CD4-positive, CD25-positive, alpha-beta regulatory T cell (primary cell): ENCODE measurements around the gene MAG. TPM values are rescaled to one million over a fixed set of nuclear protein-coding genes. Genes with fewer than 3 reads are reported as not detected.

Experiments
- ATAC-seq, 2 donors: fragments of 150-1000 bp; cut with Tn5 transposase; one replicate each; pipeline ENCODE4 v1.10.0; 2021; ENCODE audit warnings: low read depth in 2 of 2, moderate number of reproducible peaks in 2 of 2, moderate library complexity in 1 of 2
- DNase-seq, 3 donors: peaks; one replicate each; pipeline versions ENCODE4 v3.0.0 to v3.0.0-alpha.2; 2012 to 2022; ENCODE audit warnings: mixed read lengths in 1 of 3
- H3K27ac ChIP-seq: one replicate; pipeline ENCODE4 v1.7.0; 2013; ENCODE audit warnings: mild to moderate bottlenecking, low read length; ENCODE audit not compliant: insufficient read depth, poor library complexity, severe bottlenecking
- H3K27me3 ChIP-seq: one replicate; pipeline ENCODE4 v1.7.0; 2013; ENCODE audit warnings: low read length; ENCODE audit not compliant: control insufficient read depth, insufficient read depth
- H3K36me3 ChIP-seq: one replicate; pipeline ENCODE4 v1.7.0; 2013; ENCODE audit warnings: mild to moderate bottlenecking, low read length, moderate library complexity; ENCODE audit not compliant: control insufficient read depth, insufficient read depth
- H3K4me1 ChIP-seq: 2 replicates; pipeline ENCODE4 v1.7.0; 2013; ENCODE audit warnings: mild to moderate bottlenecking, low read length; ENCODE audit not compliant: insufficient read depth, control insufficient read depth, poor library complexity, severe bottlenecking
- H3K4me3 ChIP-seq: one replicate; pipeline ENCODE4 v1.7.0; 2013; ENCODE audit warnings: low read depth, mild to moderate bottlenecking, low read length, moderate library complexity
- H3K9me3 ChIP-seq, 2 experiments: 1 replicate in 1 of 2; 2 replicates in 1 of 2; pipeline ENCODE4 v1.7.0; 2013; ENCODE audit warnings: low read length in 2 of 2, mild to moderate bottlenecking in 1 of 2, moderate library complexity in 1 of 2; ENCODE audit not compliant: control insufficient read depth in 2 of 2
- H3K27ac Mint-ChIP-seq, 3 donors: one replicate each; pipeline ENCODE4 v1.8.0; 2020 to 2022; ENCODE audit warnings: mild to moderate bottlenecking in 3 of 3, mixed read lengths in 3 of 3, moderate library complexity in 2 of 3
- H3K27me3 Mint-ChIP-seq: one replicate; pipeline ENCODE4 v1.8.0; 2022; ENCODE audit warnings: mild to moderate bottlenecking, mixed read lengths
- H3K36me3 Mint-ChIP-seq: one replicate; pipeline ENCODE4 v1.8.0; 2020; ENCODE audit warnings: mixed read lengths
- H3K4me1 Mint-ChIP-seq, 4 donors: one replicate each; pipeline ENCODE4 v1.8.0; 2020 to 2022; ENCODE audit warnings: mixed read lengths in 4 of 4, mild to moderate bottlenecking in 1 of 4
- H3K4me3 Mint-ChIP-seq, 4 donors: one replicate each; pipeline ENCODE4 v1.8.0; 2020 to 2022; ENCODE audit warnings: mild to moderate bottlenecking in 4 of 4, mixed read lengths in 4 of 4, moderate library complexity in 3 of 4
- H3K9me3 Mint-ChIP-seq, 7 donors: one replicate each; pipeline ENCODE4 v1.8.0; 2020 to 2022; ENCODE audit warnings: mixed read lengths in 7 of 7, mild to moderate bottlenecking in 3 of 7, moderate library complexity in 2 of 7
- polyA plus RNA-seq, 4 donors: library from polyadenylated mRNA; unstranded; fragments of 300-500 nt; fragmentation: Illumina TruSeq; gene quantifications; one replicate each; pipeline ENCODE4 v1.2.3, GENCODE V29; 2021
- total RNA-seq: library from RNA; stranded (reverse); gene quantifications from one replicate; pipeline ENCODE4 v1.2.3, GENCODE V29; 2022

The MAG gene
- total and polyA plus RNA-seq, 5 donors from 2014 or later, result 0.16 to 0.28 TPM; not detected in 3

DNA sequence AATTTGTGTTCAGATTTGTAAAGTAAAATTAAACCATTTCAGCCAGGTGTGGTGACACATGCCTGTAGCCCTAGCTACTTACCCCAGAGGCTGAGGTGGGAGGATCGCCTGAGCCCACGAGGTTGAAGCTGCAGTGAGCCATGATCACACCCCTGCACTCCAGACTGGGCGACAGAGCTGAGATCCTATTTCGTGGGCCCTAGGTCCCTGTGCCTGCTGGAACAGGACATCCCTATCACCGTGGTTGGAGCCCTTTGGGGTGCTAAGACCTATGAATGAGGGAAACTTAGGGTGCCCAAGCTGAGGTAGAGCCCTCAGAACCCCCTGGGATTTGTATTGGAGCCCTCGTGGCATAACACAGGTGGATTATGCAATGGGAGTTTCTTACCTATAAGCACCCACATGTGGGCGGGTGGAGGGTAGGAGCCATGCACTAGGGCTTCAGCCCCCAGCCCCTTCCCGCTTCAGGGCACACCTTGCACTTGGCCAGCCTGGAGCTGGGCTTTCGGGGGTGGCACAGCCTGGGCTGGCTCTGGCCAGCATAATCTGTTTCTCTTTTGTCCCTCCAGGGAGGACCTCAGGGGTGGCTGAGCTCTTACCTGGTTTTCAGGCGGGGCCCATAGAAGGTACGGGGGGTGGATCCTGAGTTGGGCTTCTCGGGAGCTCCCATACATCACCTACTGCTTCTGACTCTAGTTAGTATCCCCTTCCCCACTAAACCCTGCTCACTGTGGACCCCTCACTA lies 30.4 kb upstream of the MAG start:
- DNase-seq, result no peak
- Mint-ChIP-seq H3K27me3 (no peaks in the 10 kb centered on the region), H3K36me3 (peaks cover 22% of the 10 kb centered on the region), H3K27ac (peak overlapping the region; percentile 14 to 56 (median 15)), H3K4me1 (peaks cover 0 to 42% (median 22%) of the 10 kb centered on the region in 4 donors), H3K9me3 (no peaks in the 10 kb centered on the region), H3K4me3 (peak overlapping the region in 1 of 4 donors; percentile 56)
- Histone ChIP-seq H3K4me1 (peaks cover 14% of the 10 kb centered on the region), H3K4me3 (no peak overlapping the region), H3K36me3 (peaks cover 7% of the 10 kb centered on the region), H3K27ac (no peak overlapping the region), H3K9me3 (no peaks in the 10 kb centered on the region), H3K27me3 (no peaks in the 10 kb centered on the region)
- ATAC-seq, result no peak

- ATAC-seq (no peak), DNase-seq (no peak)
- Histone ChIP-seq H3K4me3 (no peak overlapping the region), H3K4me1 (peaks cover 18% of the 10 kb centered on the region), H3K36me3 (peaks cover 7% of the 10 kb centered on the region), H3K9me3 (no peaks in the 10 kb centered on the region), H3K27ac (no peak overlapping the region), H3K27me3 (no peaks in the 10 kb centered on the region)
- H3K27ac Mint-ChIP-seq, result no peak overlapping the region
- H3K4me3 Mint-ChIP-seq, result no peak overlapping the region
- H3K9me3 Mint-ChIP-seq, result no peaks in the 10 kb centered on the region
- H3K4me1 Mint-ChIP-seq, result peaks cover 0 to 38% (median 21%) of the 10 kb centered on the region in 4 donors
- peaks cover 22% of the 10 kb centered on the region for H3K36me3 Mint-ChIP-seq
- H3K27me3 Mint-ChIP-seq, result no peaks in the 10 kb centered on the region
These were observed 29.7 kb upstream of the MAG start for GRCh38 chr19:35262101-35262761.

GRCh38 chr19:35264268-35265125 lies 27.5 kb upstream of the MAG start:
- H3K27ac Mint-ChIP-seq, result peak overlapping the region; percentile 80 to 92 (median 85)
- H3K36me3 Mint-ChIP-seq, result peaks cover 18% of the 10 kb centered on the region
- peaks cover 0 to 31% (median 15%) of the 10 kb centered on the region in 4 donors for H3K4me1 Mint-ChIP-seq
- ATAC-seq, result no peak
- H3K27me3 Mint-ChIP-seq, result no peaks in the 10 kb centered on the region
- Histone ChIP-seq H3K4me3 (no peak overlapping the region), H3K4me1 (peaks cover 16% of the 10 kb centered on the region), H3K27me3 (no peaks in the 10 kb centered on the region), H3K9me3 (no peaks in the 10 kb centered on the region), H3K27ac (no peak overlapping the region), H3K36me3 (peaks cover 7% of the 10 kb centered on the region)
- H3K4me3 Mint-ChIP-seq, result peak overlapping the region in 2 of 4 donors; percentile 51 to 84
- no peak for DNase-seq
- H3K9me3 Mint-ChIP-seq, result no peaks in the 10 kb centered on the region

DNA sequence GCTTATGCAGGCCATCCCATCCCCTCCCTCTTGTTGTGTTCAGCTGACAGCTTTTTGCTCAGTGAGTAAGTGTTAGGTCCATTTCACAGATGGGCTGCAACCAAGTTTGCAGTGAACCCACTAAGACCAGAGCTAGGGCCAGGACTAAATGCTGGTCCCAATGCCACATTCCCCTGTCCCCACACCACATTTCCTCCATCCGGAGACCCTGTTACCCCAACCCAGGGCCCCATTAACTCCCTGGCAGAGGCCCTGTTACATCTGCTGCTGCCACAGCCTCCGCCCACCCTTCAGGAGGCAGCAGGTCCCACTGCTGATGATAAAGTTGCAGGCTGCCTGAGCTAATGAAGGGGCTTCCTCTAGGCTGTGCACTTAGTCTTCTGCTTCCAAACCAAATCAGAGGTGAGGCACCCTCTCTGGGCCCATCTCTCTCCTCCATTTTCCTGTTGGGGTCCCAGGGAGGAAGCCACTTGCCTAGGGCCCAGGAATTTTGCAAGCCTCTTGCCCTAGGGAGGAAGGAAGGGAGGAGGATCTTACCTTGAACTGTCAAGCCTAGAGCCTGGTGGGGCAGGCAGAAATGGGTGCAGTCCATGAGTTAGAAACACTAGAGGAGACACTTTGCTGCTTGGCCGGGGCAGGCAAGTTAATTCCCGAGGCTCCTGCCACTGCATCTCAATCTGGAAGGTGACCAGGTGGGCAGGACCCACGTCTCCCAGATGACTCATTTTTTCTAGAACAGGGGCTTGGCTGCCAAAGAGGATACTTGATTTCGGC lies 26.6 kb upstream of the MAG start:
- no peaks in the 10 kb centered on the region for H3K9me3 Mint-ChIP-seq
- Histone ChIP-seq H3K36me3 (peaks cover 7% of the 10 kb centered on the region), H3K27me3 (no peaks in the 10 kb centered on the region), H3K4me1 (peaks cover 22% of the 10 kb centered on the region), H3K27ac (no peak overlapping the region), H3K9me3 (no peaks in the 10 kb centered on the region), H3K4me3 (no peak overlapping the region)
- peaks cover 15% of the 10 kb centered on the region for H3K36me3 Mint-ChIP-seq
- H3K4me1 Mint-ChIP-seq, result peaks cover 0 to 32% (median 11%) of the 10 kb centered on the region in 4 donors
- peak overlapping the region; percentile 56 to 80 (median 62) for H3K27ac Mint-ChIP-seq
- no peak for DNase-seq
- ATAC-seq, result no peak
- no peaks in the 10 kb centered on the region for H3K27me3 Mint-ChIP-seq
- peak overlapping the region; percentile 78 to 90 (median 81) for H3K4me3 Mint-ChIP-seq

- peaks cover 22% of the 10 kb centered on the region for H3K4me1 ChIP-seq
- no peak overlapping the region for H3K27ac ChIP-seq
- no peaks in the 10 kb centered on the region for H3K9me3 Mint-ChIP-seq
- peaks cover 14% of the 10 kb centered on the region for H3K36me3 ChIP-seq
- H3K4me3 Mint-ChIP-seq, result peak overlapping the region; percentile 78 to 90 (median 81)
- ATAC-seq (no peak), DNase-seq (no peak)
- no peaks in the 10 kb centered on the region for H3K27me3 ChIP-seq
- H3K36me3 Mint-ChIP-seq, result peaks cover 20% of the 10 kb centered on the region
- peaks cover 0 to 36% (median 12%) of the 10 kb centered on the region in 4 donors for H3K4me1 Mint-ChIP-seq
- no peaks in the 10 kb centered on the region for H3K27me3 Mint-ChIP-seq
- peak overlapping the region; percentile 80 to 91 (median 91) for H3K27ac Mint-ChIP-seq
- H3K9me3 ChIP-seq, result no peaks in the 10 kb centered on the region
- H3K4me3 ChIP-seq, result no peak overlapping the region
These were observed 26.0 kb upstream of the MAG start for GRCh38 chr19:35265900-35266519.

- Mint-ChIP-seq H3K4me3 (peak overlapping the region; percentile 90 to 96 (median 93)), H3K9me3 (no peaks in the 10 kb centered on the region), H3K4me1 (peaks cover 0 to 40% (median 11%) of the 10 kb centered on the region in 4 donors), H3K36me3 (peaks cover 25% of the 10 kb centered on the region), H3K27me3 (no peaks in the 10 kb centered on the region), H3K27ac (peak overlapping the region; percentile 91 to 92 (median 91))
- H3K4me1 ChIP-seq, result peaks cover 22% of the 10 kb centered on the region
- no peak for DNase-seq
- peak overlapping the region; percentile 79 for H3K27ac ChIP-seq
- peak overlapping the region; percentile 79 for H3K4me3 ChIP-seq
- peaks cover 21% of the 10 kb centered on the region for H3K36me3 ChIP-seq
- H3K27me3 ChIP-seq, result no peaks in the 10 kb centered on the region
- no peak for ATAC-seq
- H3K9me3 ChIP-seq, result no peaks in the 10 kb centered on the region
These were observed 25.2 kb upstream of the MAG start for GRCh38 chr19:35266520-35267352.
